SK-MEL-5 (cell line): ENCODE measurements around the gene SAMD4A. TPM values are rescaled to one million over a fixed set of nuclear protein-coding genes. Genes with fewer than 3 reads are reported as not detected.
A peak's percentile ranks its signal among the peaks of the same experiment; 100 is the strongest.

Experiments
- DNase-seq: peaks from one replicate; pipeline ENCODE4 v3.0.0-alpha.2; 2016; ENCODE audit warnings: low read depth, low spot score
- in situ Hi-C: cut with HindIII; loops from 2 replicates; pipeline ENCODE4 v1.10.0; 2016; ENCODE audit warnings: low sequenced_read_pairs, high pct_unique_total_duplicates, low pct_unique_long_range_greater_than_20kb
- total RNA-seq: library from RNA; depleted of rRNA; stranded (reverse); fragments of >200 nt; shearing (Covaris generic); gene quantifications from 2 replicates; pipeline ENCODE4 v1.2.3, GENCODE V29; 2014

SAMD4A gene
- total RNA-seq, 1 experiment from 2014 or later = 16.2 TPM

DNA sequence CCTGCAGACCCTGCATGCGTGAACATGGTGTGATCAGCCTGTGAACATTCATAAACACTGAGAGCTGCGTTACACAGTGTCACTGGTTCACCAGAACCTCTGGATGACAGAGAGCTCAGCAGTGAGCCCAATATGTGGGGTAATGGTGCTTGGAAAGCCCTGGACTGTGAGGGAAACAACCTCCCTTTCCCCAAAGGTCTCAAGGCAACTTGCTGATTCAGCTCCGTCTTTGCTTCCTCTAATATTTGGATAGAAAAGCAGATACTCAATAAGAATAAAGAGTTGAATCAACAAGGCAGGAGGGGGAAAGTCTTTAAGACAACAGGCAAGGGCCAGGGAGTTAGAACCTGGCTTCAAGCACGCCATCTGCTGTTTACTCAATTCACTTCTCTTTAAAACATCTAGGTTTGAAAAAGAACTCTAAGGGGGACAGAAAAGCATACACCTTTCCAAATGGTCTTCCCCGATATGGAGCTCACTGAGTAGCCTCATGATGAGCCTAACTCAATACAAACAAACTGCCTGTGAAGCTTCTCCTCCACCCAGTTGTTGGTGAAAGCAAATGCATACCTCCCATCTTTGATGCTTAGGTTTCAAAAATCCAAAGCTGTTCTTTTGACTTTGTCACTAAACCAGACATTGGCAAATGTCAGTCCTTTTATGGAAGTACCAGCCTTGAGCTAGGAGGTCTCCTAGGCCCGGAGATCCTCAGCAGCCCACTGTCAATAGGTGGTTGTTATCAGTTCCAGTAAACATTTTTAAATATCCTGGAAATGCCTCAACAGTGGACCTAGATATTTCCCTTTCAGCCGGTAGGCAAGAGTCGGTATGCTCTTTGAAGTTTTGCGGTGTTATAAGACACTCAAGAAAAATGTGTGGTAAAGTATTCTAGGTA is 76.1 kb downstream of the SAMD4A start:
- in situ Hi-C loops = no loop called here
- peak; percentile 55 for DNase-seq

DNA sequence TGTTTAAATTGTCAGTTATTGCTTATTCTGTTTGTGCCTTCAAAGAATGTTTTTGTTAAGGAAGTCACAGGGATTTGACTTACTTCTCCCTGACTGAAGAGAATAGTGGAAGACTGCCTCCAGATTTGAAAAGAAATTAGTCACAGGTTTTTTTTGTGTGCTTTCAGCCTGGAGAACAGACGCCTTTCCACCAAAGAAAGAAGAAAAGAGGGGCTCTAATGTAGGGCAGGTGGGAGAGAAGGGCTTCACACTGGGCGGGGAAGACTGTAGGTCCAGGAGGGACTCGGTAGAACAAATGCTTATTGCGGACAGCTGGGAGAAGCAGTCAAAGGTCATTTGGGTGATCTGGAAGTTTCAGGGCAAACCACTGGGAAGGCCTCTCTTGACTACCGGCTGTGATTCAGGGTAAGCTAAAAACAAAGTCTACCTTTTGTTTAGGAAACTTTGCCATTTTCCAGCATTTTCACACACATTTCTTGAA is 76.8 kb downstream of the SAMD4A start:
- in situ Hi-C loops = no loop called here
- no peak for DNase-seq

DNA sequence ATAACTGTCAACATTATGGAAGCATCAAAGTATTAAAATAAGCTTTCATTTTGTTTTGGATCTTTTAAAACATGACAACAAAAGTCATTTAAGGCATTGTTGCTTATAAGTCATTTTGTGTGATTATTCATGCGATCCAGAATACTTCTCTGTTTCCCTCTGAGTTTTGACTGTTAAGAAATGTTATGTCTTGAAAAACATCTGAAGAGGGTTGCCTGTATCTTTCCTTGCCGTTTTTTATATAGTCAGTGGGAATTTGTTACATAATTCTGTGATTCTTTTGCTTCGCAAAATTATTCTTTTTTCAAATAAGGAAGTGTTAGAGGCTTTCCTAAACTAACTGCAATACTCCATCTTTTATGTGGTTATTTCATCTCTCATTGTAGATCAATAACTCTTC is 78.7 kb downstream of the SAMD4A start:
- no peak for DNase-seq
- in situ Hi-C loops = no loop called here

DNA sequence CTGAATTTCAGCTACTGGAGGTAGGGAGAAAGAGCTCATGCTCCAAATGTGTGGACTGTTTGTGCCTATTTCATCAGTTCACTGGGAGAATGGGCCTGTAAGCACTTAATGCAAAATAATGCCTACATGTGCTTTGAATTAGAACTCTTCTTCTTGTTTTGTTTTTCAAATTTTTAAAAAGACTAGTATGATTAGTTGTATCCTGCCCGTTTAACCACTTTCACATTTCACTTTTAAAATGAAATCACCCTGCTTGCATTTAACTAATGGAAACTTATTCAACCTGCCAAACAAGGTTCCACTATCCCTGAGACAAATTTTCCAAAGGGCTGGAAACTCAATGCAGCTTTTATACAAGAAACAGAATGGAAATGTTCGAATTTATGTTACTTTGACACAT is 79.7 kb downstream of the SAMD4A start:
- DNase-seq = no peak
- in situ Hi-C loops = no loop called here

DNA sequence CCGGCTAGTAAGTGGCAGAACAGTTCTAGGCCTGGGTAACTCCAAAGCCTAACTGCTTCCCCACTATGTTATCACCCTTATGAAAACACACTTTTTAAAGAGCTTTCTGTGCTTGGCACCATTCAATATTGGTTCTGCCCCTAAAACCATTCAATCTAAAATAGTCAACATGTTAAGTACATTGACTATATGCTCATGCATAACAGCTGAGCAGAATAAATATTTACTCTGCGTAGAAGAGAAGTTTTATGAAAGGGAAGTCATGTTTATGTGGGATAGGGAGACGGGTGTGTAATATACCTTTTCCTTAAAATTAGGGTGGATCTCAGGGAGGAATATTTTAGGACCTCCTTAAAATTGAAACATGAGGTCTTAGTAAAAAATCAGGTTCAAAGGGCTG is 80.5 kb downstream of the SAMD4A start:
- DNase-seq = no peak
- in situ Hi-C loops = no loop called here

DNA sequence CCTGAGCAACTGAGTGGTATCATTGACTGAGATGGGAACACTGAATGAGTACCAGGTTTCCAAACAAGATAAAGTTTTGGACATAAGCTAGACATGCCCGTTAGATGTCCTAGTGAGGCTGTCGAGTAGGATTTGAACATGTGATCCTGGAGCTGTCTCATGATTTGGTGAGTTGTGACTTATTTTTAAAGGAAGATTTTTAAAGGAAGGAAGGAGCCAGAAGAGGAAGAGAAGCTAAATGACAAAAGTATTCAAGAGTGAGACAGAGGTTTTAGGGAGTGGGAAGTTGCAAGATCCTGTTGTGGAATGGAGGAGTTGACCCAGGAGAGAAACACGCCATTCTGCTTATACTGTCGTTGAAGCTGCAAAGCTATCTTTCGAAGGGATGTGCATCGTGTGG is 82.1 kb downstream of the SAMD4A start:
- in situ Hi-C loops = no loop called here
- no peak for DNase-seq

DNA sequence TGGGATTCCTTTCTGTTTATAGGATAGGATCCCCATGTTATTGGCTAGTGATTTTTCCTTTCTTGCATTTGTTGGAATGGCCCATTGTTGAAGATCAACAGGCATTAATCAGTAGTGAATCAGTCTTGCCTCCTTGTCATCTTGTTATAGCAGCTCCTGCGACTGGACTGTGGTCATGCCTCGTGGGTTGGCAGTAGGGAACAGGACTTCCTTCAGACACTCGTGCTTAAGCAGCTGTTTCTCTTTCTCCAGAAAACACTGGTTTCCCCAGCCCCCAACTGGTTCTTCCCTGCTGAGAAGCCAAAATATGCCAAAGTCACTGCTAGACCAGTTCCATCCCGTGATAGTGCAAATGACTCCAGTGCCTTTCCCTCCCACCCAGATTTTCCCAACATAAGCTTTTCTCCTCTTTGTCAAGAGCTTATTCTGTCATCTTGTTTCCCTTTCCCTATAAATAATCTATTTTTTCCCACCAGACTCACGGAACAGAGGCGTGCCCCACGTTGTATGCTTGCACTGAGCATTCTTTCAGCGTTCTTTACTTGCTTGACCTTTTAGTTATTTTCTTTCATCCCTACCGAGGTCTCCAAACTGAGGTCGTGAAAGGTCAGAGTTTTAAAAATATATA is 83.5 kb downstream of the SAMD4A start:
- peak; percentile 90 for DNase-seq
- in situ Hi-C loops = no loop called here

DNA sequence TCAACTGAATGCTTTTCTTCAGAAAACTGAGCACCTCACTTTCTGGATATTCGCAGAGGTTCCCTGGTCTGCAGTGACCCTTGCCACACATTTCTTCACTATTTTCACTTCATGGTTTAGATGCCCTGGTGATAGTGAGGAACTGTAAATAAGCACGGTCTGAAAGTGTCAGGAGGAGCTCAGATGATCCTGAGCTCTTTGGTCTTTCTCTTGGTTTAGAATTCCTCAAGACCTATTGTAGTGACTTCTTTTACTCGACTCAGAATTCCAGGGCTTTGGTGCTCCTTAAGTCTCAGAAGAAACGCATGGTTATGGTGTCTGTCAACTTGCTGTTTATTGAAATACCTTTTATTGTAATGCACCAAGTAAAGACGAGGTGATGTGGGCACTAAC is 84.0 kb downstream of the SAMD4A start:
- in situ Hi-C loops = no loop called here
- peak; percentile 53 for DNase-seq

DNA sequence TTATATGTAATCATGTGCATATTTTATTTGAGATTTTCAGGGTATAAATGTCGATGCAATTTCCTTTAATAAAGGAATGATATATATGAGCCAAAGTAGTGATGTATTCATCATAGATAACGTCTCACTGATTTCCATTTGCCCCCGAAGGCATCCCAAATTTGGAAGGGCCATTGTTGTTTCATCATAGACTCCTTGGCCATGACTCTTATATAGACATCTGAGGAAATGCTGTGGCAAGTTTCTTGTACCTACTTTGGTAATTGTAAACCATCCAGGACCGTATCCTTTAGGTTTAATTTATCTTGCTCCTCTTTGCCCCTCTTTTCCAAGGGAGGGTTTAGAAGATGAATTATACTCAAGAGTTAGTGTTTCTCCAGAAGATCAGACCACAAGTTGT is 84.7 kb downstream of the SAMD4A start:
- in situ Hi-C loops = no loop called here
- peak; percentile 37 for DNase-seq

DNA sequence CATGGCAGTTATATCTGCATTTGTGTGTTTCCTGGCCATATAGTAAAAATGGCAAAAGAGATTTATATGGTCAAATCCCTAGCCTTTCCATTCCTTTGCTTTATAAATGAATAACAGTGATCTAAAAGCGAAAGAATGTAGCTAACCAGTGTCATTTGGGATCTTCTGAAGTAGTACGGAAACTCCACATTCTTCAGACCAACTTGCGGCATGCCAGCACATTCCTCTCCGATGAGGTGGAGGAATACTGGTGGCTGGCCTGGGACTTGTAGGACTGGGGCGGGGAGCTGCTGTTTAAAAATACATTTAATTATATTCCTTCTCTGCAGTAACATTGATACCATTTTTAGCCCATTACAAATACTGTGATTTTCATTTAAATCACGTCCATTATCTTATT is 85.3 kb downstream of the SAMD4A start:
- in situ Hi-C loops = no loop called here
- DNase-seq = peak; percentile 85

DNA sequence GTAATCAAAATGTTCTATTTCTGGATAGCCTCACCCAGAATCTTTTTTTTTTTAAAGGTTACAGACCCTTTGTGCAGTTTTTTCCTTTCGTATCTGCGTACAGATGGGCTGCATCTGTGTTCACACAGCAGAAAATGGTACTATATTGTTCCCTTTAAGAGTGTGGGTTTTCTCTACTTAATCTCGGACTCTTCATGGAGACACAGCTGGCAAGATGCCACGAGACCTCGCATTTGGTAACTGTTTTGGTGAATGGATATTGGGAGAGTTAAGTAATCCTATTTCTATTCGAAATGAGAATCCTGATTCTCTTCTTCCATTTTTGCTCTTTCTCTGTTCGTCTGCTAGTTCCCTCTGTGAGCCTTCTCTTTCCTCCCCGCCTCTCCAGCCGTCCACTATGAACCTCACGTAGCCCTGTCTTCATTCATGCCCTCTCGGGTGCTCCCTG is 85.7 kb downstream of the SAMD4A start:
- no peak for DNase-seq
- in situ Hi-C loops = no loop called here

DNA sequence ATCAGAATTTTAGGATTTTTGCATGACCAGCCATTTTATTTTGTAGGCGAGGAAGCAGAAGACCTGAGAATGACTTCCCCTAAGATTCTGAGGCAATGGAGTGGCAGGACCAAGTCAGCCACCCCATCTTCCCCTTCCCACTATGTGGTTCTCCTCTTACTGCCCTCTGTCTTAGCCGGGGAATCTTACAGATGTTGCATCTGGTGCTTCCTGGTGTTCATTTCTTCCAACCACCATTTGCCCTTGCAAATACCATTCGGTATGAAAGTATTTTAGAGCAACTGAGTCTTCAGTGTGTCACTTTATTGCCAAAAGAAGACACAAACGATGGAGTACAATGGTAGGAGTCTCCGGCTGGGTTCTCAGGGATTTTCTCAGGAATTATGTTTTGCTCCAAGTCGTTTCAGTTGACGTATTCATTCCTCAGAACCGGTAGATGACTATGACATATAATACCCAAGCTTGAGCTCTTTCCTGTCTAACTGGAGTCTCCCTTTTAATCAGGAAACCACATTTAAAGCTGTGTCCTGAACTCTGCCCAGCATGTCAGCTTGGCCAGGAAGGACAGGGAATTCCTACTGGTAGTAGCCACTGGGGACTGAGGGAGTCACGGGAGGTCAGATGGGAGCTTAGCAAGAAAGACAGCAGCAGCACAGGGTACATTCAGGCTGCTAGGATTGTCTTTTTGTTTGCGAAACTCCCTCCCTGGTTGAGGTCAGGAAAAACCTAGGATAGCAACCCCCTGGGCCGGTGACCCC is 87.0 kb downstream of the SAMD4A start:
- peak; percentile 61 for DNase-seq
- in situ Hi-C loops = no loop called here

DNA sequence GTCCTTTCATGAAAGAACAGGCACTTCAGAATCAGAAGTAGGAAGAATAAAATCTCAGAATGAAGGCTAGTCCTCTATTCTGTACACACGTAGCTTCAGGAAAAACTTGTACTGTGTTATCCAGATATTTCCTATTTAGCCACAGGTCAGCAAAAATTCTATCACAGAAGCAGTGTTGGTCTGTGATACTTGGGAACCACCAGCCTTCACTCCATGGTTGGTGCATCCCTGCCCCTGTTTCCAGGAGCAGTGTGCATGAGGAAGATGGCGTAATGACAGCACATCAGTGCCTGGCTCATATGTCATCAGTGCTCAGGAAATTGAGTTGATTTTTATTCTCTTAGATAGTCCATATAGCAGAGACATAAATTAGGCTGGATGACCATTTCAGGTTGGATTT is 87.7 kb downstream of the SAMD4A start:
- in situ Hi-C loops = no loop called here
- DNase-seq = no peak

DNA sequence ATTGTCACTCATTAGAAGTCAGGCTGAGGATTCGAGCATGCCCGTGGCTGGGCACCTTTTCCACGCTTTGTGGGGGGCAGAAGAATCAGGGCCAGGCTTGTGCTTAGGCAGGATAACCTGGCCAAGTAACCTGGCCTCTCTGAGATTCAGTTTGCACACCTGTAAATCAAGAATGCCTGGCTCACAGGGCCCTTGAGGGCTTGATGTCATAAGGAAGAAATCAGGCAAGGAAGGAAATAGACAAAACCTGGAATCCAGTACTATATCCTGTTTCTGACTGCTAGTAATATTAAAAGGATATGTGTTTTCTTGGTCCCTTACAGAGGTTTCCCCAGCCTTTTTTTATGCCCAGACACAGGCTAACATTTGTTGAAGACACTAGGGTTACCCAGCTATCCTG is 91.9 kb downstream of the SAMD4A start:
- no peak for DNase-seq
- in situ Hi-C loops = no loop called here

DNA sequence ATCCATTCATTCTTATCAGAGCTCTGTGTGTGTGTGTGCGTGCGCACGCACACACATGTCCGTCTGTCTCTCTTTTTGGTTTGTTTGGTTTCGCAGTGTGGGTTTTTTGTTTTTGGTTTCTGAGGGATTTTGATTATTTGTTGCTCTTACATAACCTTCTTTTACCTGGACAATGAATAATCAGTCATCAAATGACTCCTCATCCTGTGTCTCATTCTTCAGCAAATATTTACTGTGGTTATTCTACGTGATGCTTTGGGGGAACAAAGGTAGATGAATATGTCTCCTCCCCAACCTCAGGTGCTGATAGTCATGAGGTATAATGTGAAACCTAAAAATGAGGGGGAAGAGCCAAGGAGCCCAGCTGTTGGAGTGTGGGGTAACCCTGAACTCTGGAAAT is 92.4 kb downstream of the SAMD4A start:
- DNase-seq = no peak
- in situ Hi-C loops = no loop called here

DNA sequence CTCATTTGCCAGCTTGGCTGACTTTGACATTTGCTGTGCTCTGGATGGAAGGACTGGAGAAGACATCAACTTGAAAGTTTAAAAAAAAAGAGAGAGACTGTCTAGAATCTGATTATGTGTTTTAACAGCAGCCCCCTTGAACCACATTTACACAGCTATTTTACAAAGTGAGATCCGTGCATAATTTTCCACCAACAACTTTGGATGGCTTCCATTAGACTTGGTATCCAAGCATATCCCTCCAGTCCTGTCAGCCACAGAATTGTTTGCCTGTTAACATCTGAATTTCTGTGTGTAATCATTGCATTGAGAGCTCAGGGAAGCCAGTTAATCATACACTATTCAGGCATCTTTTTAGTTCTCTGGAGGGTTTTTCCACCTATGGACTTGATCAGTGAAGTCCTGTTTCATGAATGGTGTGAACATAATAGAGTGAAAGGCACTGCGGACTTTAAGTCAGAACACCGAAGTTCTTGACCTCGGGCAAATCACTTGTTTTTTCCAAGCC is 93.7 kb downstream of the SAMD4A start:
- no peak for DNase-seq
- in situ Hi-C loops = no loop called here

DNA sequence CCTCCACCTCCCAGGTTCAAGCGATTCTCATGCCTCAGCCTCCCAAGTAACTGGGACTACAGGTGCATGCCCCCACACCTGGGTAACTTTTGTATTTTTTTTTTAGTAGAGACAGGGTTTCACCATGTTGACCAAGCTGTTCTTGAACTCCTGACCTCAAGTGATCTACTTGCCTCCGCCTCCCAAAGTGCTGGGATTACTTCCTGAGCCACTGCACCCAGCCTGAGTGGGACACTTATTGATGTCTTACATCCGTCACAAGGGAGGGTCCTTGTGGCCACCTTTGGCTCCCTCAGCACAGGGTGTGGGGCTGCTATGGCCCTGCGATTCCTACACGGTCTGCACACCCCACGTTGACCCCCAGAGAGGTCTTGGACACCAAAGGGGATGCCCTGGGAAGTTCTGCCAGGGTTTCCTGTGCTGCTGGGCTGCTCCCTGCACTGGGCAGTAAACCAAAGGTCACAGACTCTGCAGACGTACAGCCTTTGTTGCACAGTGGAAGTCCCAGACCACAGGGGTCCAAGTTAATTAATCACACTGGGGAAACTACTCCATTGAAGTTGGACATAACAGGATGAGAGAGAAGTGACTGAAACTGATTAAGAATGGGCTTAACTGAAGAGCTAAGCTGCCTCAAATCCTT is 95.7 kb downstream of the SAMD4A start:
- in situ Hi-C loops = no loop called here

DNA sequence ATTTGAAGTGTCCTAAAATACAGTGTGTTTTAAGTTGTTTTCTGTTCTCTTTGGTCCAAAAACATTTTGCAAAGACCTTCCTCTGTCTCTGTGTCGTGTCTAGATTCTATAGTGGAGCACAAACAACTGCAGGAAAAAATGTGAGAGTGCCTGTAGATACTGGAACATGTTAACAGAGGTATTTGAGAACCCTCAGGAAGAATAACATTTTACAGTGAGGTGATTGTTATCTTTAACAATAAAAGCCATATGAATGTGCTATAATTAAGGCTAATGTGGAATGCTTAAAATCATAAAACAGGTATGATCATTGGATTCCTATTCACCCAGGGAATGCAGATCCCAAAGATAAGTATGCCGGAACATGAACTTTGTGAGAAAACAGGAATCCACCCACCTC is 98.0 kb downstream of the SAMD4A start:
- DNase-seq = no peak
- in situ Hi-C loops = no loop called here

More for the DNA sequence above, 95.7 kb downstream of the SAMD4A start:
- DNase-seq = no peak
